Adipocyte (in vitro differentiated cells): ENCODE measurements around the gene ANAPC15.

ENCODE experiments used
- DNase-seq: peaks from one replicate; pipeline ENCODE4 v3.0.0-alpha.2; 2015; ENCODE audit warnings: low read depth
- H3K27me3 ChIP-seq: replicated peaks from 2 replicates; pipeline ENCODE4 v1.7.0; 2013; ENCODE audit warnings: mild to moderate bottlenecking, low read length, moderate library complexity; ENCODE audit not compliant: control insufficient read depth, insufficient read depth
- H3K36me3 ChIP-seq: 2 replicates; pipeline ENCODE4 v1.7.0; 2013; ENCODE audit warnings: low read length, mild to moderate bottlenecking, moderate library complexity; ENCODE audit not compliant: control insufficient read depth, insufficient read depth, severe bottlenecking
- H3K4me1 ChIP-seq: 2 replicates; pipeline ENCODE4 v1.7.0; 2013; ENCODE audit warnings: mild to moderate bottlenecking, low read length, moderate library complexity; ENCODE audit not compliant: control insufficient read depth, insufficient read depth
- H3K4me3 ChIP-seq: 2 replicates; pipeline ENCODE4 v1.7.0; 2013; ENCODE audit warnings: mild to moderate bottlenecking, low read length, moderate library complexity
- H3K9ac ChIP-seq: 2 replicates; pipeline ENCODE4 v1.7.0; 2013; ENCODE audit warnings: mild to moderate bottlenecking, low read length, moderate library complexity
- H3K9me3 ChIP-seq: 2 replicates; pipeline ENCODE4 v1.7.0; 2013; ENCODE audit warnings: mild to moderate bottlenecking, low read length, moderate library complexity; ENCODE audit not compliant: control insufficient read depth

ANAPC15 gene

DNA sequence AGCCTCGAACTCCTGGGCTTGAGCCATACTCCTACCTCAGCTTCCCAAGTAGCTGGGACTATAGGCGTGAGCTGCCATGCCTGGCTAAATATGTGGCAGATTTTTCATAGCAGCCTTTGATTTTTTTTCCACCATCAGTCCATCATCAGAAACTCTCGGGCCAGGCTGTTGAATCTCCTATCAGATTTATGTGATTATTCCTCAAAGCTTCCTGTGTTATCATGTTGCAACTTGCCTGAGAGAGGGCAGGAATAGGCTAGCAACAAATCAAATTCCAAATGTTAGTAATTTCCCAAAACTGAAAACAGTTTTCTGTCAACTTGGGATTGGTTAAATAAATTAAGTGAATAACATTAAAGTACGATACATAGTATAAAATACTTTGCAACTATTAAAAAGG lies 28.4 kb downstream of the ANAPC15 start:
- Histone ChIP-seq H3K9ac (no peak overlapping the region), H3K27me3 (no peaks in the 10 kb centered on the region), H3K9me3 (no peaks in the 10 kb centered on the region), H3K4me3 (no peak overlapping the region), H3K36me3 (no peaks in the 10 kb centered on the region), H3K4me1 (peaks cover 10% of the 10 kb centered on the region)
- no peak for DNase-seq

DNA sequence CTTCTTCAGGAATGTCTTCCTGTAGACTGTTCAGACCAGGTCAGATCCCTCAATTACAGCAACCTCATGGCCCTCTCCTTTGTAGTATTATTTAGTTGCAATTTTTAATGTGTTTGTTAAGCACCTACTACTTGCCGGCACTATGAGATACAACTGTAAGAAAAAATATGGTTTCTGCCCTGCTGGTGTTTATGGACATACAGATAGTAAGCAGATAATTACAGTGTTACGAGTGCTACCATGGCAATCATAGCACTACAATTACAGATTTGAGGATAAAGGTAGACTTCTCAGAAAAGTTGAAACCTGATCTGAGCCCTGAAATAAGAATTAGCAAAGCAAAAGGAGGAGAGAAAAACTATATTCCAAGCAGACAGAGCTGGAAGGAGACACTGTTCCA lies 29.1 kb downstream of the ANAPC15 start:
- Histone ChIP-seq H3K4me3 (no peak overlapping the region), H3K27me3 (no peaks in the 10 kb centered on the region), H3K9me3 (no peaks in the 10 kb centered on the region), H3K4me1 (peaks cover 12% of the 10 kb centered on the region), H3K36me3 (no peaks in the 10 kb centered on the region), H3K9ac (no peak overlapping the region)
- DNase-seq, result no peak

DNA sequence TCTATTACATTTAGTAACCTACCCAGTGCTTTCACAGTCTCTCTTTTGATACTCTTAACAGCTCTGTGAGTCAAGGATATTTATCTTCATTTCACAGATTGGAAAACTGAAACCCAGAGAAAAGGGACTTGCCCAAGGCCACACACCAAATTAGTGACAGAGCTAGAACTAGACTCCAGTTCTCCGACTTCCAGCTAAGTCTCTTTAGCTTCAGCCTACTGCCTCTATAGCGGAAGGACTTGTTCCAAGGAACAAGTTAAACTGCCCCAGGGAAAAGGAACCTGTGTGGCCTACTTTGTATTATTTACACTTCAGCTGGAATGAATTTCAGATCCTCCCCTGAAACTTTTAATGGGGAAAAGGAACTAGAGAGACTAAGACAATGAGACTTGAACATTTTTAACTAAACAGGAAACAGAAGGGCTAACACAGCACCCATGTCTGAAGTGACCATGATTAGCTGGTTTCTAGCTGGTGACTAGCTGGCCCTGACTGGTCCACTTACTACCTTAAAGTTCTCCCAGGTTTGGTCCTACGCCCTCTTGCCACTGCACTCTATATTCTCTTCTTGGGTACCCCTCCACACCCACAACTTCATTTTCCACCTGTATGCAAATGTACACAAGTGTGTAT lies 30.6 kb downstream of the ANAPC15 start:
- no peaks in the 10 kb centered on the region for H3K9me3 ChIP-seq
- DNase-seq, result no peak
- no peak overlapping the region for H3K4me3 ChIP-seq
- no peaks in the 10 kb centered on the region for H3K27me3 ChIP-seq
- peaks cover 14% of the 10 kb centered on the region for H3K4me1 ChIP-seq
- H3K36me3 ChIP-seq, result no peaks in the 10 kb centered on the region
- H3K9ac ChIP-seq, result no peak overlapping the region

GRCh38 chr11:72081184-72081644 lies 31.3 kb downstream of the ANAPC15 start:
- no peaks in the 10 kb centered on the region for H3K36me3 ChIP-seq
- peaks cover 14% of the 10 kb centered on the region for H3K4me1 ChIP-seq
- H3K9me3 ChIP-seq, result no peaks in the 10 kb centered on the region
- no peak for DNase-seq
- H3K4me3 ChIP-seq, result peak overlapping the region; percentile 92
- H3K27me3 ChIP-seq, result no peaks in the 10 kb centered on the region
- peak overlapping the region; percentile 87 for H3K9ac ChIP-seq

DNA sequence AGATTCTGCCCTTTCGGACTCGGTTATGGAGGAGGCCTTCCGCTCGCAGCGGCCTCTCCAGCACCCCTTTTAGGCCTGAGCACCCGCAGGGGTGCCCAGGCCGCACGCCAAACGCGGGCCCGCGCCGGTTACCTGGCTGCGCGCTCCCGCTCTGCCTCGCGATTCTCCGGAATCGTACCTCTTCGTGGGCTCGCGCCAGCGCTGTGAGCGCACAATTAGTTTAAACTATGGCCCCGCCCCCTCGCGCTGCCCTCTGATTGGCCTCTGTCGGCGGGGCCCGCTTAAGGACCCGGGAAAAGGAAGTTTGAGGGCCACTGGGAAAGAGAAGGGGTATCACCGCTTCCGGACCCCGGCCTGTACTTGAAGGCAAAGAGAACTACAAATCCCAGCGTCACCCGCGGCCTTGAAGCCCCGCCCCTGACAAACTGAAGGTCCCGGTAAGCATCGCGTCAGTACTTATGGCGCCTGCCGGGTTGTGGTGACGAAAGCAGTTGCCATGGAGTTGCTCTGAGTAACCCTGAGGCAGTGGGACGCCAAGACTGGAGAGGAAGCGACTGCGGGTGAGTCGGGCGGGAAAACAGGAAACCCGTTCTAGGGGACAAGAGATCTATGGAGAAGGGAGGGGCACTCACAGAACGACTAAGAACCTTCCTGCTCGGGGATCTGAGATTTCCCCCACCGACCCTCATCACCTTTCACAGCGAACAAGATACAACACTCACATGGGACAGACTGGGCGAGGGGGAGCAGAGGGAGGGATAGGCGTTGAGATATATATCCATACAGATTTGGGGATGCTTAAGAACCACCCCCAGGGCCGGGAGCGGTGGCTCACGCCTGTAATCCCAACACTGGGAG lies 31.9 kb downstream of the ANAPC15 start, which contains the start of the genes LRRC51 and NUMA1:
Gene LRRC51 (plus strand): TSS at position 525 of the 858 bp plus-strand sequence. CDS start 8,234 bp downstream, outside the sequence.
Gene NUMA1 (minus strand): TSS at position 217 of the 858 bp plus-strand sequence. CDS start 44,599 bp downstream, outside the sequence.
- peak within 1 kb of the TSS; percentile 92 for H3K4me3 ChIP-seq
- peak within 1 kb of the TSS; percentile 87 for H3K9ac ChIP-seq
- H3K9me3 ChIP-seq, result no peaks in the 10 kb centered on the region
- peaks cover 14% of the 10 kb centered on the region for H3K4me1 ChIP-seq
- peak; percentile 100 for DNase-seq
- no peaks in the 10 kb centered on the region for H3K27me3 ChIP-seq
- no peaks in the 10 kb centered on the region for H3K36me3 ChIP-seq

GRCh38 chr11:72079819-72080325 lies 32.6 kb downstream of the ANAPC15 start:
- Histone ChIP-seq H3K36me3 (no peaks in the 10 kb centered on the region), H3K27me3 (no peaks in the 10 kb centered on the region), H3K9me3 (no peaks in the 10 kb centered on the region), H3K4me1 (peaks cover 14% of the 10 kb centered on the region), H3K9ac (peak overlapping the region; percentile 87), H3K4me3 (peak overlapping the region; percentile 92)
- peak; percentile 58 for DNase-seq

GRCh38 chr11:72078477-72078876 lies 34.0 kb downstream of the ANAPC15 start:
- Histone ChIP-seq H3K36me3 (no peaks in the 10 kb centered on the region), H3K9ac (peak overlapping the region; percentile 87), H3K4me1 (peaks cover 14% of the 10 kb centered on the region), H3K4me3 (no peak overlapping the region), H3K9me3 (no peaks in the 10 kb centered on the region), H3K27me3 (no peaks in the 10 kb centered on the region)
- DNase-seq, result no peak

DNA sequence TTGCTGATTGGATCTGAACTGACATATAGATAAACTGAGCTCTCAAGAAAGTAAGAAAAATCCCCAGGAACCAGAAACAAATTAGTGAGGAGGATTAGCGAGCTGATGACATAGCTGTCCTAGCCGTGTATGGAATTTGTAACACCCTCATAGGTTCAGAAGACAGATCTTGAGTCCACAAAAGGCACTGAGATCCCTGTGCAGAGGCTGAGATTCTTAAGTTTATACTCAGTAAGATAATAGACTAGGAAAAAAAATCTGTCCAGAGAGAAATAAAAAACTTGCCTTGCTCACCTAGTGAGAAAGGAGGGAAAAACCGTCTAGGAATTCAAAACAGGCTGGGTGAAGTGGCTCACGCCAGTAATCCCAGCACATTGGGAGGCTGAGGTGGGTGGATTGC lies 36.7 kb downstream of the ANAPC15 start:
- peaks cover 33% of the 10 kb centered on the region for H3K4me1 ChIP-seq
- H3K9ac ChIP-seq, result no peak overlapping the region
- H3K36me3 ChIP-seq, result no peaks in the 10 kb centered on the region
- no peak overlapping the region for H3K4me3 ChIP-seq
- DNase-seq, result no peak
- H3K27me3 ChIP-seq, result no peaks in the 10 kb centered on the region
- H3K9me3 ChIP-seq, result no peaks in the 10 kb centered on the region

- peak; percentile 15 for DNase-seq
- peaks cover 40% of the 10 kb centered on the region for H3K4me1 ChIP-seq
These were observed 37.4 kb downstream of the ANAPC15 start for GRCh38 chr11:72075109-72075508.

GRCh38 chr11:72072348-72072747 lies 40.1 kb downstream of the ANAPC15 start:
- H3K36me3 ChIP-seq, result peaks cover 3% of the 10 kb centered on the region
- H3K9ac ChIP-seq, result peak overlapping the region; percentile 25
- no peaks in the 10 kb centered on the region for H3K27me3 ChIP-seq
- H3K4me1 ChIP-seq, result peaks cover 52% of the 10 kb centered on the region
- peak; percentile 68 for DNase-seq
- H3K4me3 ChIP-seq, result no peak overlapping the region
- no peaks in the 10 kb centered on the region for H3K9me3 ChIP-seq

More at GRCh38 chr11:72075109-72075508, 37.4 kb downstream of the ANAPC15 start:
- Histone ChIP-seq H3K9ac (no peak overlapping the region), H3K36me3 (no peaks in the 10 kb centered on the region), H3K4me3 (no peak overlapping the region), H3K9me3 (no peaks in the 10 kb centered on the region), H3K27me3 (no peaks in the 10 kb centered on the region)

DNA sequence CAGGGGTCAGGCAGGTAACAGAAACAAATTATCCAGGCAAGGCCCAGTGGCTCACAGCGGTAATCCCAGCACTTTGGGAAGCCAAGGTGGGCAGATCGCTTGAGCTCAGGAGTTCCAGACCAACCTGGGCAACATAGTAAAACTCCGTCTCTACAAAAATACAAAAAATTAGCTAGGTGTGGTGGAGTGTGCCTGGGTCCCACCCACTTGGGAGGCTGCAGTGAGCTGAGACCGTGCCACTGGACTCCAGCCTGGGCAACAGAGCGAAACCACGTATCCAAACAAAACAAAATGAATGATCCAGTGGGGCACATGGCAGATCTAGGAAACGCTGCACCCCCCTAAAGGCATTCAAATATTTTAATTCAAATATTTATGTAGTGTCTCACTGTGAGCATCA lies 42.0 kb downstream of the ANAPC15 start:
- Histone ChIP-seq H3K4me1 (peaks cover 64% of the 10 kb centered on the region), H3K36me3 (peaks cover 3% of the 10 kb centered on the region), H3K9me3 (no peaks in the 10 kb centered on the region), H3K27me3 (no peaks in the 10 kb centered on the region), H3K4me3 (peak overlapping the region; percentile 21), H3K9ac (peak overlapping the region; percentile 83)
- no peak for DNase-seq
